H1 (cell line): Measurements from ENCODE around the gene FBLN2. TPM values are rescaled to one million over a fixed set of nuclear protein-coding genes. Genes with fewer than 3 reads are reported as not detected.

Source experiments
- CTCF ChIA-PET: fragments of 300-600 bp; sonication (Branson Sonifier 250); formaldehyde crosslinking; loops from one replicate; lab custom pipeline; 2021; ENCODE audit not compliant: partially characterized antibody; lab: Charles Lee
- POLR2A ChIA-PET: fragments of 300-600 bp; sonication (Branson Sonifier 250); formaldehyde crosslinking; loops from one replicate; lab custom pipeline; 2021; ENCODE audit warnings: inconsistent platforms; ENCODE audit not compliant: partially characterized antibody; lab: Charles Lee
- DNase-seq, 2 experiments: peaks; one replicate each; pipeline versions ENCODE4 v3.0.0 to v3.0.0-alpha.2; 2010 to 2022; ENCODE audit warnings: low spot score in 2 of 2, low read depth in 1 of 2, mixed read lengths in 1 of 2
- FAIRE-seq: peaks from 2 replicates; lab custom pipeline; 2011; peaks lifted over from hg19 to GRCh38; lab: Jason Lieb, UNC
- H2AFZ ChIP-seq: 2 replicates; pipeline ENCODE4 v1.8.1; 2012; ENCODE audit warnings: low read length, inconsistent platforms
- H2AK5ac ChIP-seq: 2 replicates; pipeline ENCODE4 v1.6.1; 2013; ENCODE audit warnings: low read depth, low read length
- H2BK120ac ChIP-seq: replicated peaks from 2 replicates; pipeline ENCODE3; 2013; ENCODE audit warnings: low read depth, low read length, inconsistent platforms
- H2BK12ac ChIP-seq: 2 replicates; pipeline ENCODE4 v1.6.1; 2013; ENCODE audit warnings: low read depth, low read length
- H2BK15ac ChIP-seq: 2 replicates; pipeline ENCODE4 v1.6.1; 2013; ENCODE audit warnings: low read length
- H2BK20ac ChIP-seq: 2 replicates; pipeline ENCODE4 v1.6.1; 2013; ENCODE audit warnings: low read length
- H2BK5ac ChIP-seq: 2 replicates; pipeline ENCODE4 v1.6.1; 2013; ENCODE audit warnings: low read depth, low read length
- H3K14ac ChIP-seq: 2 replicates; pipeline ENCODE4 v1.6.1; 2013; ENCODE audit warnings: inconsistent platforms; ENCODE audit not compliant: insufficient read length
- H3K18ac ChIP-seq: 2 replicates; pipeline ENCODE4 v1.6.1; 2013; ENCODE audit warnings: low read length; ENCODE audit errors: extremely low read depth
- H3K23ac ChIP-seq: 2 replicates; pipeline ENCODE4 v1.6.1; 2013; ENCODE audit warnings: inconsistent platforms; ENCODE audit not compliant: insufficient read length
- H3K23me2 ChIP-seq: 2 replicates; pipeline ENCODE4 v1.6.1; 2013; ENCODE audit warnings: low read depth, low read length
- H3K27ac ChIP-seq: 2 replicates; pipeline ENCODE4 v1.6.1; 2011; ENCODE audit warnings: low read depth, low read length, inconsistent platforms
- H3K27me3 ChIP-seq, 4 experiments: replicated peaks in 1 of 4; 1 replicate in 1 of 4; 2 replicates in 3 of 4; pipeline versions ENCODE4 v1.6.1 to v1.8.1; 2011 to 2013; ENCODE audit warnings: low read length in 3 of 4, mild to moderate bottlenecking in 3 of 4, inconsistent platforms in 2 of 4, mixed read lengths in 2 of 4, moderate library complexity in 1 of 4; ENCODE audit not compliant: control insufficient read depth in 3 of 4, insufficient read depth in 3 of 4; ENCODE audit errors: extremely low read depth in 1 of 4
- H3K36me3 ChIP-seq, 4 experiments: 2 replicates each; pipeline versions ENCODE4 v1.6.1 to v1.8.1; 2011 to 2013; ENCODE audit warnings: mild to moderate bottlenecking in 4 of 4, low read length in 3 of 4, moderate library complexity in 2 of 4, control low read depth in 1 of 4, inconsistent platforms in 1 of 4; ENCODE audit not compliant: insufficient read depth in 4 of 4, control insufficient read depth in 2 of 4
- H3K4ac ChIP-seq: replicated peaks from 2 replicates; pipeline ENCODE3; 2013; ENCODE audit warnings: low read length, low read depth, mixed read lengths, inconsistent platforms; ENCODE audit not compliant: insufficient read length
- H3K4me1 ChIP-seq, 4 experiments: replicated peaks in 1 of 4; 1 replicate in 1 of 4; 2 replicates in 3 of 4; pipeline versions ENCODE4 v1.6.1 to v1.8.1; 2011 to 2013; ENCODE audit warnings: low read length in 3 of 4, inconsistent platforms in 2 of 4, mixed read lengths in 1 of 4; ENCODE audit not compliant: insufficient read depth in 4 of 4, control insufficient read depth in 3 of 4
- H3K4me2 ChIP-seq, 2 experiments: 2 replicates each; pipeline versions ENCODE4 v1.6.1 to v1.8.1; 2011 to 2013; ENCODE audit warnings: low read depth in 2 of 2, low read length in 2 of 2, control low read depth in 1 of 2, inconsistent platforms in 1 of 2, mild to moderate bottlenecking in 1 of 2; ENCODE audit not compliant: insufficient read depth in 1 of 2
- H3K4me3 ChIP-seq, 4 experiments: fragments of 200-600, 300-600 bp in 1 of 4; sonication (generic), shearing (Covaris generic), sonication (Bioruptor Twin) in 1 of 4; 2 replicates each; pipeline versions ENCODE4 v1.5.1 to v1.8.1; 2011 to 2016; ENCODE audit warnings: low read length in 4 of 4, low read depth in 3 of 4, control low read depth in 2 of 4, inconsistent platforms in 2 of 4, mild to moderate bottlenecking in 2 of 4, mixed read lengths in 1 of 4, moderate library complexity in 1 of 4; ENCODE audit not compliant: insufficient read depth in 2 of 4; ENCODE audit errors: extremely low read depth in 1 of 4
- H3K56ac ChIP-seq: replicated peaks from 2 replicates; pipeline ENCODE3; 2013; ENCODE audit warnings: low read depth, mild to moderate bottlenecking, mixed read lengths, low read length, inconsistent platforms; ENCODE audit not compliant: insufficient read length
- H3K79me1 ChIP-seq: 2 replicates; pipeline ENCODE4 v1.6.1; 2013; ENCODE audit warnings: low read depth, low read length, control low read depth
- H3K79me2 ChIP-seq, 2 experiments: 2 replicates each; pipeline versions ENCODE4 v1.6.1 to v1.8.1; 2012 to 2013; ENCODE audit warnings: low read length in 2 of 2, mild to moderate bottlenecking in 2 of 2, inconsistent platforms in 1 of 2; ENCODE audit not compliant: insufficient read depth in 2 of 2, control insufficient read depth in 1 of 2
- H3K9ac ChIP-seq, 4 experiments: replicated peaks in 1 of 4; 1 replicate in 1 of 4; 2 replicates in 3 of 4; pipeline versions ENCODE4 v1.6.1 to v1.8.1; 2011 to 2013; ENCODE audit warnings: low read depth in 3 of 4, low read length in 3 of 4, control low read depth in 2 of 4, mild to moderate bottlenecking in 2 of 4, moderate library complexity in 2 of 4, inconsistent platforms in 1 of 4; ENCODE audit errors: extremely low read depth in 1 of 4
- H3K9me3 ChIP-seq, 2 experiments: 2 replicates each; pipeline versions ENCODE4 v1.6.1 to v1.8.1; 2012 to 2013; ENCODE audit warnings: mild to moderate bottlenecking in 2 of 2, moderate library complexity in 2 of 2, control low read depth in 1 of 2, inconsistent platforms in 1 of 2, low read depth in 1 of 2, low read length in 1 of 2, mixed read lengths in 1 of 2; ENCODE audit not compliant: insufficient read depth in 2 of 2
- H4K20me1 ChIP-seq, 2 experiments: replicated peaks in 1 of 2; 2 replicates each; pipeline versions ENCODE3 to v1.8.1; 2011 to 2013; ENCODE audit warnings: inconsistent platforms in 2 of 2, low read length in 2 of 2, mild to moderate bottlenecking in 1 of 2; ENCODE audit not compliant: insufficient read depth in 2 of 2, control insufficient read depth in 1 of 2
- H4K5ac ChIP-seq: 2 replicates; pipeline ENCODE4 v1.6.1; 2013; ENCODE audit warnings: low read length, low read depth, mixed read lengths, inconsistent platforms; ENCODE audit not compliant: insufficient read length
- H4K8ac ChIP-seq: 2 replicates; pipeline ENCODE4 v1.8.0; 2013; ENCODE audit warnings: mild to moderate bottlenecking, moderate library complexity, low read length, inconsistent platforms; ENCODE audit not compliant: insufficient read depth; ENCODE audit errors: extremely low read depth
- H4K91ac ChIP-seq: replicated peaks from 2 replicates; pipeline ENCODE3; 2013; ENCODE audit warnings: low read length, mixed read lengths, inconsistent platforms; ENCODE audit not compliant: insufficient read length
- CREB1 ChIP-seq: IDR thresholded peaks from 2 replicates; pipeline ENCODE4 v1.6.1; 2012; ENCODE audit warnings: inconsistent platforms
- CTCF ChIP-seq, 3 experiments: IDR thresholded peaks; 1 replicate in 2 of 3; 2 replicates in 1 of 3; pipeline versions ENCODE4 v1.5.1 to v1.6.1; 2011; ENCODE audit warnings: low read length in 3 of 3, mild to moderate bottlenecking in 3 of 3, inconsistent platforms in 2 of 3, low read depth in 1 of 3, moderate library complexity in 1 of 3; ENCODE audit not compliant: insufficient read depth in 1 of 3; ENCODE audit errors: control extremely low read depth in 1 of 3
- RAD21 ChIP-seq, 2 experiments: IDR thresholded peaks in 1 of 2; conservative IDR thresholded peaks in 1 of 2; 2 replicates each; pipeline ENCODE4 v1.6.1; 2011; ENCODE audit warnings: low read depth in 2 of 2, low read length in 2 of 2, improper control_type of control experiment in 1 of 2, inconsistent platforms in 1 of 2, mild to moderate bottlenecking in 1 of 2, moderate library complexity in 1 of 2
- SAP30 ChIP-seq: fragments of 300-600 bp; sonication (generic); IDR thresholded peaks from 2 replicates; pipeline ENCODE4 v1.7.1; 2012; ENCODE audit warnings: low read length, moderate library complexity, mild to moderate bottlenecking, inconsistent platforms; ENCODE audit not compliant: insufficient read depth, insufficient replicate concordance
- SIRT6 ChIP-seq: IDR thresholded peaks from one replicate; pipeline ENCODE4 v1.7.1; 2012; ENCODE audit warnings: low read length, inconsistent platforms
- SIX5 ChIP-seq: IDR thresholded peaks from 2 replicates; pipeline ENCODE4 v1.6.1; 2011; ENCODE audit warnings: mild to moderate bottlenecking, low read depth, low read length
- SRF ChIP-seq: IDR thresholded peaks from 2 replicates; pipeline ENCODE4 v1.6.1; 2011; ENCODE audit warnings: mild to moderate bottlenecking, low read depth, low read length, moderate library complexity
- YY1 ChIP-seq: IDR thresholded peaks from 2 replicates; pipeline ENCODE4 v1.6.1; 2011; ENCODE audit warnings: low read depth, mild to moderate bottlenecking, low read length
- WGBS, 2 experiments: shearing (Covaris generic) in 1 of 2; methylation state at CpG; one replicate each; pipeline versions ENCODE4 v1.1.6 to v1.1.7; 2013 to 2015; ENCODE audit warnings: low lambda C conversion rate in 2 of 2, mixed read lengths in 2 of 2, inconsistent platforms in 1 of 2, low coverage in 1 of 2, missing lambda C conversion rate in 1 of 2; ENCODE audit not compliant: insufficient replicate concordance in 2 of 2, insufficient coverage in 1 of 2, insufficient read length in 1 of 2; ENCODE audit errors: extremely low coverage in 1 of 2, missing lambda C conversion rate in 1 of 2; 5-methylcytosine and 5-hydroxymethylcytosine counted together
- polyA plus RNA-seq, 7 experiments: library from polyadenylated mRNA; depleted of rRNA in 3 of 7; stranded (reverse) in 5 of 7; unstranded in 2 of 7; fragments of >200 nt in 5 of 7; fragments of 200-250 nt in 2 of 7; gene quantifications; 1 replicate in 5 of 7; 2 replicates in 1 of 7; 4 replicates in 1 of 7; pipeline versions ENCODE4 v1.2.1 to v1.2.3, GENCODE V29; 2011 to 2013; ENCODE audit warnings: missing spikeins in 2 of 7, mixed read lengths in 2 of 7
- total RNA-seq: library from RNA; stranded (reverse); fragmentation: NEBNext Ultra II Directional; extraction: Animal tissue kit (Norgen Biotek cat#: 25700); gene quantifications from 2 replicates; pipeline ENCODE4 v1.2.1, GENCODE V29; 2021

Gene FBLN2
- total and polyA plus RNA-seq, 2 of the 8 experiments (the other 6 are each of a cell fraction or from before 2014, with no cell fraction given): 17.4 to 24.2 TPM

DNA sequence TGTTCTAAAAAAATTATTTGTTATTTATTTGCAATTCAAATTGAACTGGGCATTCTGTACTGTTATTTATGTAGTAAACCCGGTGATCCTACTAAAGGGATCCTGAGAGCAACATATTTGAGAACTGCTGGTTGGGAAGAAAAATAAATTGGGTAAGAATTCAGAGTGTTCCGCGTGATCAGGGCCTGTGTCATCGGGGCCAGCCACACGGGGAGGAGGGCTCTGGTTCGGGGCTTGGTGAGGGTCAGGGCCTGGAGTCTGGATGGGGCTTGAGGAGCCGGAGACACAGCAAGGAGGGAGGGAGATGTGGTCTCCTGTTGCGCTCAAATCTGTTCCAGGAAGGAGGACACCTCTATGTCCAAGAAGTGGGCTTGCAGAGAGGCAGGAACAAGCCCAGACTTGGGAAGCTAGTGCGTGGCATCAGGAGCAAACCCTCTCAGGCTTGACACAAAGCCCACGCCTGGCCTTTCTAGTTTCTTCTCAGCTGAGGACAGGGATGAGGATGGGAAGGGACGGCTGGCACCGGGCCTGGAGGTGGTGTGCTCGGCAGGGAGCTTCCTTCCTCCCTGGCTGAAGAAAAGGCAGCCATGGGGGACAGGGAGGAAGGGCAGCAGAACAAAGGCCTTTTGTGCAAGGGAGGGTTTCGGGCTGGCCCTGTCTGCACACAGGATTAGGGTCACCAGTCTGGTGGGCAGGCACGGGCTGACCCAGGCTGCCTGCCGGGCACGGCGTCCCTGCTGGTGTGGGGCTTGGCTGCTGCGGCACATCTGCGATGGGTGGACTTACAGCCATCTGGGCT is 22.9 kb upstream of the FBLN2 start:
- FAIRE-seq (no peak), DNase-seq (no peak)
- no peak overlapping the region for H3K9ac ChIP-seq
- TF ChIP-seq SAP30 (no peak), YY1 (0 out of 2 replicates have a peak, but pooled peaks have one; percentile 34), SRF (no peak), SIRT6 (no peak), SIX5 (no peak), RAD21 (IDR thresholded peaks at IDR 0.05 in 1 of 2, conservative IDR thresholded peaks at IDR 0.05 in 1 of 2; ENCODE audit: low read depth in 2 of 2, low read length in 2 of 2) (no peak), CREB1 (no peak), CTCF (IDR thresholded peaks at IDR 0.05; ENCODE audit: control extremely low read depth in 1 of 3, insufficient read depth in 1 of 3, low read depth in 1 of 3, low read length in 3 of 3) (no peak)

More for the DNA sequence above, 22.9 kb upstream of the FBLN2 start:
- Histone ChIP-seq H4K5ac (no peak overlapping the region), H3K79me1 (no peaks in the 10 kb centered on the region), H3K9me3 (peaks cover 0 to 2% of the 10 kb centered on the region in 2 experiments; a peak in 1 of 4 replicates), H3K4me1 (peaks cover 0 to 20% (median 12%) of the 10 kb centered on the region in 4 experiments; a peak in 6 of 7 replicates), H4K8ac (no peak overlapping the region; the same call in 1 of the 2 replicates), H3K4me3 (no peak overlapping the region), H2BK20ac (peak overlapping the region; percentile 92), H2AFZ (peak overlapping the region; percentile 79), H3K56ac (no peak overlapping the region), H3K36me3 (no peaks in the 10 kb centered on the region), H3K79me2 (no peaks in the 10 kb centered on the region), H3K4ac (no peak overlapping the region), H3K18ac (peak overlapping the region; percentile 85), H4K91ac (peak overlapping the region; percentile 41), H3K27me3 (no peaks in the 10 kb centered on the region; a peak in 1 of 7 replicates), H3K23ac (no peak overlapping the region), H2AK5ac (peak overlapping the region; percentile 40; the same call in 1 of the 2 replicates), H3K14ac (no peak overlapping the region), H3K23me2 (peaks cover 5% of the 10 kb centered on the region; the same call in 1 of the 2 replicates), H3K4me2 (peak overlapping the region in 1 of 2 experiments; percentile 39; a peak in 1 of 4 replicates), H2BK15ac (peak overlapping the region; percentile 97; the same call in 1 of the 2 replicates), H4K20me1 (no peaks in the 10 kb centered on the region), H3K27ac (no peak overlapping the region), H2BK120ac (no peak overlapping the region), H2BK12ac (peak overlapping the region; percentile 99; the same call in 1 of the 2 replicates), H2BK5ac (peak overlapping the region; percentile 74; the same call in 1 of the 2 replicates)
- POLR2A ChIA-PET: no interaction called here
- CTCF ChIA-PET: interaction anchor here (0.8 to 51.2 kb wide), 5 partner anchors 19 to 129 kb away, joined by 3 to 856 read pairs (median 3); no protein-coding TSS in a partner anchor
- 80% methylated on average over 20 of the region's 20 CpGs; no CpG with 5 or more reads in 1 of the 2 experiments for WGBS, 2 experiments
